CD4-positive, alpha-beta T cell treated with Interleukin-6 for 4 hours (primary cell): ENCODE data around the gene DNAJC6.

Experiments
- DNase-seq: peaks from one replicate; pipeline ENCODE4 v3.0.0-alpha.2; 2020; ENCODE audit warnings: mixed read lengths

Gene DNAJC6

GRCh38 chr1:65409816-65410326, 100.5 kb downstream of the DNAJC6 start:
- no peak for DNase-seq

GRCh38 chr1:65412256-65412983, 103.1 kb downstream of the DNAJC6 start:
- DNase-seq: no peak

- DNase-seq: no peak
Measured at GRCh38 chr1:65412984-65413375, 103.6 kb downstream of the DNAJC6 start.

GRCh38 chr1:65414538-65414937, 105.2 kb downstream of the DNAJC6 start:
- no peak for DNase-seq

GRCh38 chr1:65416767-65417166, 107.4 kb downstream of the DNAJC6 start:
- no peak for DNase-seq

- DNase-seq: no peak
Measured at GRCh38 chr1:65417729-65418128, 108.4 kb downstream of the DNAJC6 start.

- DNase-seq: no peak
Measured at GRCh38 chr1:65418522-65419185, 109.3 kb downstream of the DNAJC6 start.

GRCh38 chr1:65419681-65420589, 110.6 kb downstream of the DNAJC6 start:
- peak; percentile 99 for DNase-seq

GRCh38 chr1:65420590-65421350, 111.4 kb downstream of the DNAJC6 start, which contains the start of the genes LEPR and LEPROT:
LEPR (plus strand) TSS chr1:65420668; CDS start chr1:65565566, 144,898 bp downstream.
LEPROT (plus strand) TSS chr1:65420668; CDS start chr1:65420725, 57 bp downstream.
- DNase-seq: no peak

GRCh38 chr1:65421351-65422025, 112.1 kb downstream of the DNAJC6 start:
- DNase-seq: peak; percentile 4

GRCh38 chr1:65422241-65423203, 113.2 kb downstream of the DNAJC6 start:
- DNase-seq: no peak

GRCh38 chr1:65423884-65424572, 114.7 kb downstream of the DNAJC6 start:
- no peak for DNase-seq

GRCh38 chr1:65424573-65424889, 115.2 kb downstream of the DNAJC6 start:
- no peak for DNase-seq

GRCh38 chr1:65425006-65425405, 115.7 kb downstream of the DNAJC6 start:
- no peak for DNase-seq

- DNase-seq: no peak
Measured at GRCh38 chr1:65425697-65426096, 116.4 kb downstream of the DNAJC6 start.

- no peak for DNase-seq
Measured at GRCh38 chr1:65429078-65429477, 119.7 kb downstream of the DNAJC6 start.

GRCh38 chr1:65429806-65430205, 120.5 kb downstream of the DNAJC6 start:
- DNase-seq: no peak

- DNase-seq: no peak
Measured at GRCh38 chr1:65431111-65431705, 121.9 kb downstream of the DNAJC6 start.

- no peak for DNase-seq
Measured at GRCh38 chr1:65432918-65433317, 123.6 kb downstream of the DNAJC6 start.
